ENCODE results near the gene BICDL2. TPM values are rescaled to one million over a fixed set of nuclear protein-coding genes. Genes with fewer than 3 reads are reported as not detected.

The BICDL2 gene
- total RNA-seq, 1 donor from 2014 or later, result not detected

DNA sequence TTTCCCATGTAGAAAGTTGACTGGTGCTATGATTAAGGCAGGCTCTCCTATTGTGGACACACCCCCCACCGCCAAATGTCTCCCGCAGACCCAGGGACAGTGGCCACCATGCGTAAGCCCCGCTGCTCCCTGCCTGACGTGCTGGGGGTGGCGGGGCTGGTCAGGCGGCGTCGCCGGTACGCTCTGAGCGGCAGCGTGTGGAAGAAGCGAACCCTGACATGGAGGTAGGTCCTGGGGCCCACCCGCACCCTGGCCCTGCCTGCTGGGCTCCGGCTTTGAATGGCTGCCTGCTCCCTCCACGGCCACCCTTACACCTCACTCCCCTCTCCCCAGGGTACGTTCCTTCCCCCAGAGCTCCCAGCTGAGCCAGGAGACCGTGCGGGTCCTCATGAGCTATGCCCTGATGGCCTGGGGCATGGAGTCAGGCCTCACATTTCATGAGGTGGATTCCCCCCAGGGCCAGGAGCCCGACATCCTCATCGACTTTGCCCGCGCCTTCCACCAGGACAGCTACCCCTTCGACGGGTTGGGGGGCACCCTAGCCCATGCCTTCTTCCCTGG is 13.3 kb upstream of the BICDL2 start:
- no peak for DNase-seq (ENCODE audit: low read depth, low spot score)

- DNase-seq (ENCODE audit: low read depth, low spot score), result no peak
These were observed 10.6 kb upstream of the BICDL2 start for GRCh38 chr16:3047387-3047720.

DNA sequence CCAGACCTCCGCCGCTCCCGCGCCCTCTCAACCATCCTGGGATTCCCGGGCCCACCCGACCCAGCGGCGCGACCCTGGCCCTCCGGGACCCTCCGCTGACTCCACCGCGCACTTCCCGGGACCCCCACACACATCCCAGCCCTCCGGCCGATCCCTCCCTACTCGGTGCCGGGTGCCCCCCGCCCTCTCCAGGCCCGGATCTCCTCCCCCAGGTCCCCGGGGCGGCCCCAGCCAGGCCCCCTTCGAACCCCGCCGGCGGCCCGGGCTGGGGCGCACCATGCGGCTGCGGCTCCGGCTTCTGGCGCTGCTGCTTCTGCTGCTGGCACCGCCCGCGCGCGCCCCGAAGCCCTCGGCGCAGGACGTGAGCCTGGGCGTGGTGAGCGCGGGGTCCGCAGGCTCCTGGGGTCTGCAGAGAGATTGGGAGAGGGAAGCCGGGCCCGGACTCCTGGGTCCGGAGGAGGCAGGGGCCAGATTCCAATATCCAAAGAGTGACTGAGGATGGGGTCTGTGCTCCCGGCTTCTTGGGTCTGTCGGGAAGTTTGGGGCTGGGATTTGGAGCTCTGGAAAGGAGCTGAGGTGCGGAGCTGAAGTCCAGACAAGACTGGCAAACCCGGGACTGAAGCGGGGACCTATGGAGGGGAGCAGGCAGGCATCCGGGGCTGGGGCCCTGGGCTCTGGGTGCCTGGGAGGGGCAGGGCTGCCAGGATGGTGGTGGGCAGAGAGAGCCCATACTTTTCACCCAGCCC is 10.1 kb upstream of the BICDL2 start:
- DNase-seq (ENCODE audit: low read depth, low spot score), result no peak

- DNase-seq (ENCODE audit: low read depth, low spot score), result no peak
These were observed 9.3 kb upstream of the BICDL2 start, which contains the start of gene MMP25 for GRCh38 chr16:3045758-3046640. TSS of gene MMP25 (plus strand) at chr16:3046561. CDS start at chr16:3046918, 357 bp downstream.

DNA sequence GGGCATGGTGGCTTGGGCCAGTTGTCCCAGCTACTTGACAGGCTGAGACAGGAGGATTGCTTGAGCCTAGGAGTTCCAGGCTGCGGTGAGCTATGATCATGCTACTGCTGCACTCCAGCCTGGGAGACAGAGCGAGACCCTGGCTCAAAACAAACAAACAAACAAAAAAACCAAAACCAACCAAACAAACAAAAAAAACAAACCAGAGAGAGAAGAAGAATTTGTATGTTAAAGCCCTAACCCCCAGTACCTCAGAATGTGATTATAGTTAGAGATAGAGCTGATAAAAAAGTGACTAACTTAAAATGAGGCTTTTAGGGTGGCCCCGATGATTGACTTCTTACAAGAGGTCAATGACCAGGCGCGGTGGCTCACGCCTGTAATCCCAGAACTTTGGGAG is 8.0 kb upstream of the BICDL2 start:
- no peak for DNase-seq (ENCODE audit: low read depth, low spot score)

GRCh38 chr16:3042376-3042775 is 5.6 kb upstream of the BICDL2 start:
- DNase-seq (ENCODE audit: low read depth, low spot score), result no peak

DNA sequence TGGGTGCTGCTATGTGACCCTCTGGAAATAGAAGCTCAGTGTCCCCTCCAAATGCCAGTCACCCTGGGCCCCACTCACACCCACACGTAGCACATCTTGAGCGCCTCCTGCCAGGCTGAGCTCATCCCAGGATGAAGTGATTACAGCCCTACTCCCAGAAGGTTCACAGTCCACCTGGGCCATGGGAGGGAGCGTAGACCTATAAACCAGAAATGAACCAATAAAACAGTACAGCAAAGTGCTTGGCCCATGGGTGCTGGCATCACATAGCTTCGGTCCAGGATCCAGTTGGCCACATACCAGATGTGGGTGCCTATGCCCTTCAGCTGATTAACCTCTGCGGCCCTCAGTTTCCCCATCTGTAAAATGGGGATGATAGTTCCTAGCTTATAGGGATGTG is 2.2 kb upstream of the BICDL2 start:
- DNase-seq (ENCODE audit: low read depth, low spot score), result no peak

GRCh38 chr16:3038256-3038655 is 1.5 kb upstream of the BICDL2 start:
- DNase-seq (ENCODE audit: low read depth, low spot score), result no peak

DNA sequence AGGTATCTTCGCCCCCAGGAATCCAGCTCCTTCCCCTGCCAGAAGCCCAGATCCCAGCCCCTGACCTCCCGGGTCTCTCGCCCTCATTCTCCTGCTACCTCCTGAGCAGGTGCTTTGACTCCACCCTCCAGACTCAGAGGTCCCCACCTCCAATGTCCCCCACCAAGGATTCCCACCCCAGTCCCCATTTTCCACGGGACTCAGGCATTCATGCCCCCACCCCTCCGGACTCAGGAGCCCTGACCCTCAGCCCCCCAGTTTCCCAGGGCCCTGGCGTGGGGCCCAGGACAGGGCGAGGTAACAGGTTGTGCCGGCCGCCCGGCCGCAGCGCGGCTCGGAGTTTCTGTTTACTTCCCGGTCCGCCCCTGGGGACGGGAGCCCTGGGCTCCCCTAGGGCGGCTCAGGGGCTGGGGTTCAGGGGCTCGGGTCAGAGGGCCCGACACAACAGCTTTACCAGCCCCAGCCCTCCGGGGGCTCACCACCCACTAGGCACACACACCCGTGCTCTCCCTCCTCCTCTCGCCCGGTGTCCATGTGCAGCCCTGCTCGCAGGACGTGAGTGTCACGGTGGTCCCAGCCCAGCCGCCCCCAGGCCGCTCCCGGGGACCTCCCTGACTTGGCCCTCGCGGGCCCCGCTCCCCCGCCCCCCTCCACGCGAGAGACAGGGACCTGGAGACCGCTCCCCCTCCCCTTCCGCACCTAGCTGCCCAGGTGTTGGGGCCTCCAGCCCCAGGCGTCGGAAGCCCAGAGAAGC is 595 bp downstream of the BICDL2 start:
- DNase-seq (ENCODE audit: low read depth, low spot score), result no peak

GRCh38 chr16:3035289-3035971 is 1.3 kb downstream of the BICDL2 start:
- no peak for DNase-seq (ENCODE audit: low read depth, low spot score)

DNA sequence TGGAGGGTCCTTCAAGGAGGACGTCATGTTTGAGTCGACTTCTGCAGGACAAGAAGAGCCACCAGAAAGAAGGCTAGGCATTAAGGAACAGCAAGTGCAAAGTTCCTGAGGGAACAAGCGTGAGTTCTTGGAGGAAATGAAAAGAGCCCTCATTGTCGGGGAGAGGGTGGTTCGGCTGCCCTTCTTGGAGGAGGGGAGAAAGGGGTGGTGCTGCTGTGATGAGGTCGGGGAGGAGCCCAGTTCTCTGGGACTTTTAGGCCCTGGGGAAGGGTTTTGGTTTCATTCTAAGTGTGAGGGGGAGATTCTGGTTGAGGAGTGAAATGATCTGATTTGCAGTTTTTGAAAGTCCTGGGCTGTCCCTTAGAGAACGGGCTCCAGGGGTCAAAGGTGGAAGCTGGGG is 4.1 kb downstream of the BICDL2 start:
- DNase-seq (ENCODE audit: low read depth, low spot score), result no peak

- DNase-seq (ENCODE audit: low read depth, low spot score), result no peak
These were observed 6.2 kb downstream of the BICDL2 start for GRCh38 chr16:3030222-3031212.

DNA sequence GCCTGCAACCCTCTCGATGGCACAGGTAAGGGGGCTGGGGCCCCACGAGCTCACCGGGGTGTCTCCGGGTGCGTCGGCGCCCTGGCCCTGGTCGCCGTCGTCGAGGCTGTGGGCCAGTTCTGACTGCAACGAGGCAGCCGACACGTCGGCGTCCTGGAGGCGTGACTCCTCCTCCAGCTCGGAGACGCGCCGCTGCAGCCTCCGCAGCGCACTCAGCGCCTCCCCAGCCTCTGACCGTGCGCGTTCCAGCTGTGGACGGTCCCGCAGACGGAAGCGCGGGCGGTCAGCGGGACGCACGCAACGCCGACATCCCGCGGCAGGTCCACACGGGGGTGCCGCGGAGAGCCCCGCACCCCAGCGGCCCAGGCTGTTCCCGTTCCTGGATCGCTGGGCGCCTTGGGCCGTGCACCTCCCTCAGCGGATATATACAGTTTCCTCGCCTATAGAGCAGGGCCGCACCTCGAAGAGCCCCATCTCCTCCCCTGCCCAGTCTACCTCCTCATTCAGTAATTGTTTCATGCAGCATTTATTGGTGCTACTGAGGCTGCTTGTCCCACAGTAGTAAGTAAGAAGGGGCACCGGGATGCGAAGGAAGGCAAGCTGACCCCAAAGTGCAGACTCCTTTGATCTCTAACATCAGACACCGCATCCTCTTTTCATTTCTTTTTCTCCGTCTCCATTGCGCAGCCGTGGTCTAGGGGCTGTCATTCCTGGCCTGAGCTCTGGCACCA is 7.1 kb downstream of the BICDL2 start:
- no peak for DNase-seq (ENCODE audit: low read depth, low spot score)

DNA sequence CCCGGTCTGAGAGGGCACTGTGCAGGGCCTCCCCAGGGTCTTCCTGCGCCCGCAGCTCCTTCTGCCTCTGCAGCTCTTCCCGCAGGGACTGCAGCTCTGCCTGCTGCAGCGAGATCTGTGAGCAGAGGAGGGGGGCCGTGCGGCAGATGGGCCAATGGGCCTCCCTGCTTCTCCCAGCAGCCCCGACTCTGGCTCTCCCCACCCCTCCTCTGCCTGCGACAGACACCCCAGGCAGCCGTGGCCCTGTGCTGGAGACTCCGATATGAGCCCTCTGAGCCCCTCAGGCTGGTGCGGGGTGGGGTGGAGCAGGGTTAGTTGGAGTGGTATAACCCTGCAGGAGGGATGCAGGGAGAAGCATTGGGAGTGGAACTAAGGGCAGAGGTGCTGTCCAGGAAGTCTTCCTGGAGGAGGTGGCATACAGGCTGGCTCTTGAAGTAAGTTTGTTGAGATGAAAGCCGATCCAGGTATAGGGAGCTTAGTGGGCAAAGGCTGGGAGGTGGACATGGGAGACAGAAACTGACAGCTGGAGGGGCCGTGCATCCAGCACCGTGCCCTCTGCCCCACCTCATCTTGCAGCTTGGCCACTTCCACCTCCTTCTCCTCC is 7.9 kb downstream of the BICDL2 start:
- DNase-seq (ENCODE audit: low read depth, low spot score), result no peak

- no peak for DNase-seq (ENCODE audit: low read depth, low spot score)
These were observed 8.6 kb downstream of the BICDL2 start for GRCh38 chr16:3027983-3028715.

GRCh38 chr16:3027489-3027795 is 9.3 kb downstream of the BICDL2 start:
- DNase-seq (ENCODE audit: low read depth, low spot score), result no peak

GRCh38 chr16:3026609-3027488 is 9.9 kb downstream of the BICDL2 start:
- no peak for DNase-seq (ENCODE audit: low read depth, low spot score)

All from pulmonary artery endothelial cell (primary cell).